IMR-90 (cell line): ENCODE measurements around the gene C19orf33. TPM values are rescaled to one million over a fixed set of nuclear protein-coding genes. Genes with fewer than 3 reads are reported as not detected.

Experiments
- ATAC-seq: fragments of 200-7000 bp; cut with Tn5 transposase; 2 replicates; pipeline ENCODE4 v1.9.1; 2020; ENCODE audit warnings: low read depth, mild to moderate bottlenecking, moderate library complexity
- BruUV-seq: library from RNA; stranded (reverse); fragments of 400-500 nt; replicated peaks from 2 replicates; lab custom pipeline; 2021; lab: Mats Ljungman, UMichigan
- CTCF ChIA-PET: fragments of 300-600 bp; formaldehyde crosslinking; extraction: SDS; loops from one replicate; lab custom pipeline; 2021; ENCODE audit warnings: antibody characterized with exemption; lab: Yijun Ruan, JAX
- POLR2A ChIA-PET: fragments of 300-600 bp; sonication (Branson Sonifier 250); formaldehyde crosslinking; loops from one replicate; lab custom pipeline; 2022; ENCODE audit warnings: antibody characterized with exemption; ENCODE audit not compliant: unreplicated experiment; lab: Charles Lee
- DNase-seq: peaks from one replicate; pipeline ENCODE4 v3.0.0; 2013
- H2AFZ ChIP-seq: replicated peaks from 2 replicates; pipeline ENCODE3; 2013; ENCODE audit warnings: low read length, mild to moderate bottlenecking; ENCODE audit not compliant: poor library complexity
- H2AK5ac ChIP-seq: 2 replicates; pipeline ENCODE4 v1.6.1; 2013; ENCODE audit warnings: low read depth, low read length, inconsistent platforms
- H2AK9ac ChIP-seq: replicated peaks from 2 replicates; pipeline ENCODE3; 2013; ENCODE audit warnings: mild to moderate bottlenecking, low read depth, low read length, moderate library complexity; ENCODE audit not compliant: poor library complexity
- H2BK120ac ChIP-seq: 2 replicates; pipeline ENCODE4 v1.6.1; 2013; ENCODE audit warnings: low read depth, low read length, inconsistent platforms
- H2BK15ac ChIP-seq: 3 replicates; pipeline ENCODE4 v1.6.1; 2013; ENCODE audit warnings: low read depth, low read length, inconsistent platforms
- H2BK20ac ChIP-seq: 2 replicates; pipeline ENCODE4 v1.6.1; 2013; ENCODE audit warnings: low read depth, mild to moderate bottlenecking, inconsistent platforms, low read length, moderate library complexity
- H2BK5ac ChIP-seq: 2 replicates; pipeline ENCODE4 v1.6.1; 2013; ENCODE audit warnings: mild to moderate bottlenecking, low read depth, low read length, inconsistent platforms; ENCODE audit not compliant: poor library complexity, severe bottlenecking
- H3K14ac ChIP-seq: replicated peaks from 2 replicates; pipeline ENCODE4 v1.6.1; 2013; ENCODE audit warnings: low read depth, low read length, inconsistent platforms
- H3K18ac ChIP-seq: 2 replicates; pipeline ENCODE4 v1.6.1; 2013; ENCODE audit warnings: low read depth, low read length, control low read depth
- H3K23ac ChIP-seq: 2 replicates; pipeline ENCODE4 v1.6.1; 2013; ENCODE audit warnings: low read depth, low read length, inconsistent platforms
- H3K27ac ChIP-seq: 2 replicates; pipeline ENCODE4 v1.5.1; 2013; ENCODE audit warnings: mild to moderate bottlenecking, control low read depth, low read length; ENCODE audit not compliant: insufficient read depth
- H3K27me3 ChIP-seq: 2 replicates; pipeline ENCODE4 v1.6.1; 2013; ENCODE audit warnings: low read length; ENCODE audit not compliant: control insufficient read depth, insufficient read depth
- H3K36me3 ChIP-seq: 2 replicates; pipeline ENCODE4 v1.6.1; 2013; ENCODE audit warnings: low read length, mixed read lengths; ENCODE audit not compliant: control insufficient read depth, insufficient read depth
- H3K4ac ChIP-seq: 2 replicates; pipeline ENCODE4 v1.6.1; 2013; ENCODE audit warnings: low read depth, low read length, inconsistent platforms
- H3K4me1 ChIP-seq: 2 replicates; pipeline ENCODE4 v1.6.1; 2013; ENCODE audit warnings: low read length, mixed read lengths; ENCODE audit not compliant: control insufficient read depth, insufficient read depth
- H3K4me2 ChIP-seq: 2 replicates; pipeline ENCODE4 v1.6.1; 2013; ENCODE audit warnings: low read depth, mild to moderate bottlenecking, control low read depth, low read length, moderate library complexity
- H3K4me3 ChIP-seq: 2 replicates; pipeline ENCODE4 v1.5.1; 2013; ENCODE audit warnings: low read depth, mild to moderate bottlenecking, control low read depth, low read length, moderate library complexity; ENCODE audit not compliant: insufficient read depth
- H3K56ac ChIP-seq: 2 replicates; pipeline ENCODE4 v1.6.1; 2013; ENCODE audit warnings: low read length, inconsistent platforms; ENCODE audit not compliant: insufficient read depth; ENCODE audit errors: extremely low read depth
- H3K79me1 ChIP-seq, 2 experiments: 2 replicates each; pipeline ENCODE4 v1.6.1; 2013; ENCODE audit warnings: low read length in 2 of 2, inconsistent platforms in 1 of 2, low read depth in 1 of 2
- H3K9ac ChIP-seq: 2 replicates; pipeline ENCODE4 v1.6.1; 2013; ENCODE audit warnings: low read depth, low read length, control low read depth
- H3K9me1 ChIP-seq: 2 replicates; pipeline ENCODE4 v1.6.1; 2013; ENCODE audit warnings: low read length, inconsistent platforms; ENCODE audit not compliant: insufficient read depth
- H3K9me3 ChIP-seq: 2 replicates; pipeline ENCODE4 v1.6.1; 2013; ENCODE audit warnings: low read length; ENCODE audit not compliant: control insufficient read depth, insufficient read depth
- H4K20me1 ChIP-seq: 2 replicates; pipeline ENCODE4 v1.6.1; 2013; ENCODE audit warnings: low read length, inconsistent platforms; ENCODE audit not compliant: insufficient read depth
- H4K5ac ChIP-seq: 2 replicates; pipeline ENCODE4 v1.6.1; 2013; ENCODE audit warnings: mild to moderate bottlenecking, low read depth, low read length, control low read depth
- H4K8ac ChIP-seq, 2 experiments: 2 replicates each; pipeline ENCODE4 v1.6.1; 2013; ENCODE audit warnings: low read depth in 2 of 2, low read length in 2 of 2, control low read depth in 1 of 2, inconsistent platforms in 1 of 2
- H4K91ac ChIP-seq: 2 replicates; pipeline ENCODE4 v1.6.1; 2013; ENCODE audit warnings: low read depth, low read length, inconsistent platforms; ENCODE audit not compliant: insufficient read depth
- BHLHE40 ChIP-seq: fragments of 150-350 bp; IDR thresholded peaks from 2 replicates; pipeline ENCODE4 v1.6.1; 2016; ENCODE audit warnings: mild to moderate bottlenecking, low read depth, low read length
- CEBPB ChIP-seq: IDR thresholded peaks from 2 replicates; pipeline ENCODE4 v1.6.1; 2012; ENCODE audit warnings: low read depth, low read length, improper control_type of control experiment
- CHD1 ChIP-seq: IDR thresholded peaks from 2 replicates; pipeline ENCODE4 v1.6.1; 2012; ENCODE audit warnings: low read depth, low read length, improper control_type of control experiment
- CTCF ChIP-seq: conservative IDR thresholded peaks from 2 replicates; pipeline ENCODE4 v1.5.1; 2012; ENCODE audit warnings: mild to moderate bottlenecking, low read depth, low read length, improper control_type of control experiment
- FOS ChIP-seq: fragments of 150-350 bp; IDR thresholded peaks from 2 replicates; pipeline ENCODE4 v1.6.1; 2016; ENCODE audit warnings: low read depth, low read length
- MAFK ChIP-seq: IDR thresholded peaks from 2 replicates; pipeline ENCODE4 v1.6.1; 2012; ENCODE audit warnings: low read depth, low read length, improper control_type of control experiment
- SMC3 ChIP-seq: fragments of 150-350 bp; IDR thresholded peaks from 2 replicates; pipeline ENCODE4 v1.6.1; 2016; ENCODE audit warnings: low read depth, mild to moderate bottlenecking, antibody characterized with exemption, low read length, moderate library complexity
- WGBS, 2 experiments: methylation state at CpG; one replicate each; pipeline versions ENCODE4 v1.1.5 to v1.1.7; 2013; ENCODE audit warnings: missing lambda C conversion rate in 2 of 2; ENCODE audit not compliant: insufficient read length in 1 of 2; ENCODE audit errors: extremely low coverage in 2 of 2; 5-methylcytosine and 5-hydroxymethylcytosine counted together
- dilution Hi-C: fragments of 300-500 bp; cut with HindIII; formaldehyde crosslinking; loops from one replicate; pipeline ENCODE4 v1.14.3; 2018; ENCODE audit warnings: low sequenced_read_pairs; ENCODE audit not compliant: unreplicated experiment
- in situ Hi-C: fragments of 300-500 bp; cut with MboI; formaldehyde crosslinking; loops from 3 replicates; pipeline ENCODE4 v1.14.3; 2019; ENCODE audit warnings: low sequenced_read_pairs, inconsistent platforms, mixed read lengths
- intact Hi-C: fragments of 100-400 bp; cut with micrococcal nuclease; formaldehyde crosslinking; loops from 2 replicates; pipeline ENCODE4 v1.10.0; 2022
- polyA plus RNA-seq, 3 experiments: library from polyadenylated mRNA; depleted of rRNA; stranded (reverse); fragments of >200 nt; gene quantifications; 2 replicates each; pipeline ENCODE4 v1.2.3, GENCODE V29; 2012; ENCODE audit warnings: low replicate concordance in 1 of 3
- total RNA-seq: library from RNA; depleted of rRNA; stranded (reverse); fragments of >200 nt; gene quantifications from 2 replicates; pipeline ENCODE4 v1.2.3, GENCODE V29; 2012

The C19orf33 gene
- total and polyA plus RNA-seq, 2 of the 4 experiments (the other 2 are of a cell fraction): 0.80 TPM; not detected in 1

- no peak within 1 kb of the TSS for H3K23ac ChIP-seq
- no peak within 1 kb of the TSS for H3K9ac ChIP-seq
- ChIA-PET CTCF (no interaction called here), POLR2A (no interaction called here)
- no peak within 1 kb of the TSS for H3K27ac ChIP-seq
- peak within 1 kb of the TSS; percentile 52 for H2BK120ac ChIP-seq
- no peaks in the 10 kb centered on the region for H3K79me1 ChIP-seq
- no peak within 1 kb of the TSS for H3K14ac ChIP-seq
- H2AFZ ChIP-seq: peak within 1 kb of the TSS; percentile 87
- H4K20me1 ChIP-seq: no peaks in the 10 kb centered on the region
- dilution Hi-C loops (no loop called here), in situ Hi-C loops (no loop called here), intact Hi-C loops (no loop called here)
- peak within 1 kb of the TSS; percentile 18 for H3K4me2 ChIP-seq
- no peak within 1 kb of the TSS; the same call in 1 of the 2 replicates for H4K5ac ChIP-seq
- 21% methylated on average over 53 of the region's 78 CpGs; no CpG with 5 or more reads in 1 of the 2 experiments for WGBS, 2 experiments
- H3K9me1 ChIP-seq: peaks cover 12% of the 10 kb centered on the region
- peak within 1 kb of the TSS; percentile 47; the same call in 1 of the 2 replicates for H3K4ac ChIP-seq
- peak within 1 kb of the TSS; percentile 15 for H3K4me3 ChIP-seq
- H4K91ac ChIP-seq: peak within 1 kb of the TSS; percentile 0; the same call in 1 of the 2 replicates
- no peak within 1 kb of the TSS for H3K56ac ChIP-seq
- H2AK5ac ChIP-seq: 0 out of 2 replicates have a peak within 1 kb of the TSS, but pooled peaks have one; percentile 20
- H3K27me3 ChIP-seq: no peaks in the 10 kb centered on the region; the same call in 1 of the 2 replicates
- no peak for DNase-seq
- H3K4me1 ChIP-seq: peaks cover 10% of the 10 kb centered on the region
- ATAC-seq: peak; percentile 33
- H2AK9ac ChIP-seq: peak within 1 kb of the TSS; percentile 89
- no peaks in the 10 kb centered on the region for H3K36me3 ChIP-seq
- no peak within 1 kb of the TSS for H2BK5ac ChIP-seq
- TF ChIP-seq CEBPB: no peak
- TF ChIP-seq CHD1: no peak
- no peak for TF ChIP-seq MAFK
- no peak for TF ChIP-seq BHLHE40
- no peak for TF ChIP-seq CTCF
- TF ChIP-seq FOS: no peak
- no peak for TF ChIP-seq SMC3
- no peaks in the 10 kb centered on the region for H3K9me3 ChIP-seq
- peak within 1 kb of the TSS; percentile 25 to 77; a peak in 3 of 4 replicates for H4K8ac ChIP-seq
- no peak within 1 kb of the TSS for H3K18ac ChIP-seq
- BruUV-seq: no TSS peak
- peak within 1 kb of the TSS; percentile 29; the same call in 1 of the 2 replicates for H2BK20ac ChIP-seq
- H2BK15ac ChIP-seq: peak within 1 kb of the TSS; percentile 27; the same call in 1 of the 3 replicates
Measured at GRCh38 chr19:38264486-38265212, 39.4 kb upstream of the C19orf33 start, which contains the start of gene SPINT2. Gene SPINT2, plus strand, starts transcription at chr19:38264573. Its CDS starts 320 bp downstream, at chr19:38264893.
